CD4-positive, alpha-beta memory T cell (primary cell): ENCODE data around the gene RABL6. TPM values are rescaled to one million over a fixed set of nuclear protein-coding genes. Genes with fewer than 3 reads are reported as not detected.

ENCODE experiments used
- CTCF ChIA-PET: fragments of 350-600 bp; sonication (Branson Sonifier 250); formaldehyde crosslinking; loops from one replicate; lab custom pipeline; 2021; ENCODE audit warnings: inconsistent platforms; ENCODE audit not compliant: partially characterized antibody; lab: Charles Lee
- POLR2A ChIA-PET: fragments of 350-600 bp; sonication (Branson Sonifier 250); formaldehyde crosslinking; loops from one replicate; lab custom pipeline; 2021; ENCODE audit not compliant: partially characterized antibody; lab: Charles Lee
- DNase-seq, 5 donors: peaks; one replicate each; pipeline versions ENCODE4 v3.0.0 to v3.0.0-alpha.2; 2020 to 2022; ENCODE audit warnings: mixed read lengths in 1 of 5
- H3K27ac ChIP-seq: one replicate; pipeline ENCODE4 v1.7.0; 2013; ENCODE audit warnings: low read depth, low read length
- H3K27me3 ChIP-seq: 2 replicates; pipeline ENCODE4 v1.7.0; 2013; ENCODE audit warnings: mild to moderate bottlenecking, low read length, moderate library complexity; ENCODE audit not compliant: insufficient read depth
- H3K36me3 ChIP-seq: 2 replicates; pipeline ENCODE4 v1.7.0; 2013; ENCODE audit warnings: mild to moderate bottlenecking, low read length, moderate library complexity; ENCODE audit not compliant: insufficient read depth
- H3K4me1 ChIP-seq: 2 replicates; pipeline ENCODE4 v1.7.0; 2013; ENCODE audit warnings: mild to moderate bottlenecking, low read length, moderate library complexity; ENCODE audit not compliant: insufficient read depth
- H3K4me3 ChIP-seq, 2 donors: one replicate each; pipeline ENCODE4 v1.7.0; 2013; ENCODE audit warnings: low read length in 2 of 2, mild to moderate bottlenecking in 1 of 2
- H3K9me3 ChIP-seq, 2 donors: one replicate each; pipeline ENCODE4 v1.7.0; 2013; ENCODE audit warnings: low read length in 2 of 2, control low read depth in 1 of 2; ENCODE audit not compliant: control insufficient read depth in 1 of 2
- H3K27ac Mint-ChIP-seq, 7 donors: one replicate each; pipeline ENCODE4 v1.8.0; 2020 to 2021; ENCODE audit warnings: mixed read lengths in 7 of 7, mild to moderate bottlenecking in 6 of 7, inconsistent platforms in 3 of 7, moderate library complexity in 3 of 7
- H3K27me3 Mint-ChIP-seq, 2 donors: one replicate each; pipeline ENCODE4 v1.8.0; 2020 to 2021; ENCODE audit warnings: mixed read lengths in 2 of 2
- H3K36me3 Mint-ChIP-seq, 2 donors: one replicate each; pipeline ENCODE4 v1.8.0; 2020 to 2021; ENCODE audit warnings: mixed read lengths in 2 of 2, inconsistent platforms in 1 of 2, mild to moderate bottlenecking in 1 of 2
- H3K4me1 Mint-ChIP-seq, 4 donors: one replicate each; pipeline ENCODE4 v1.8.0; 2020 to 2021; ENCODE audit warnings: mixed read lengths in 4 of 4, mild to moderate bottlenecking in 1 of 4
- H3K4me3 Mint-ChIP-seq, 8 donors: one replicate each; pipeline ENCODE4 v1.8.0; 2020 to 2021; ENCODE audit warnings: mixed read lengths in 8 of 8, mild to moderate bottlenecking in 7 of 8, moderate library complexity in 6 of 8, inconsistent platforms in 3 of 8
- H3K9me3 Mint-ChIP-seq, 8 donors: one replicate each; pipeline ENCODE4 v1.8.0; 2020 to 2021; ENCODE audit warnings: mixed read lengths in 8 of 8, mild to moderate bottlenecking in 5 of 8, inconsistent platforms in 3 of 8, moderate library complexity in 1 of 8
- intact Hi-C: fragments of 100-400 bp; cut with micrococcal nuclease; formaldehyde crosslinking; loops from one replicate; pipeline ENCODE4 v1.15.1; 2023
- polyA plus RNA-seq, 2 donors: library from polyadenylated mRNA; unstranded; fragments of 300-500 nt; fragmentation: Illumina TruSeq; gene quantifications; one replicate each; pipeline ENCODE4 v1.2.3, GENCODE V29; 2021
- total RNA-seq, 2 experiments: library from RNA; stranded (reverse); gene quantifications; one replicate each; pipeline ENCODE4 v1.2.3, GENCODE V29; 2021

RABL6 gene
- total and polyA plus RNA-seq, 4 experiments from 2014 or later: 5.1 to 70.9 (median 41.6) TPM

GRCh38 chr9:136821826-136822544 lies 14.2 kb downstream of the RABL6 start:
- Histone ChIP-seq H3K27ac (no peak overlapping the region), H3K36me3 (no peaks in the 10 kb centered on the region), H3K4me3 (no peak overlapping the region), H3K27me3 (no peaks in the 10 kb centered on the region), H3K4me1 (no peaks in the 10 kb centered on the region), H3K9me3 (no peaks in the 10 kb centered on the region)
- POLR2A ChIA-PET: no interaction called here
- no peak for DNase-seq
- Mint-ChIP-seq H3K36me3 (peaks cover 3 to 11% of the 10 kb centered on the region in 2 donors), H3K27me3 (no peaks in the 10 kb centered on the region), H3K4me3 (no peak overlapping the region), H3K4me1 (peaks cover 2 to 12% (median 5%) of the 10 kb centered on the region in 4 donors), H3K9me3 (no peaks in the 10 kb centered on the region), H3K27ac (no peak overlapping the region)
- intact Hi-C loops: no loop called here
- CTCF ChIA-PET: interaction anchor here (1.3 kb wide), 1 partner anchor 214 kb away, joined by 3 read pairs; no protein-coding TSS in a partner anchor

- Histone ChIP-seq H3K4me3 (no peak overlapping the region), H3K4me1 (no peaks in the 10 kb centered on the region), H3K9me3 (no peaks in the 10 kb centered on the region), H3K27ac (no peak overlapping the region), H3K27me3 (no peaks in the 10 kb centered on the region), H3K36me3 (no peaks in the 10 kb centered on the region)
- H3K36me3 Mint-ChIP-seq: peaks cover 3 to 9% of the 10 kb centered on the region in 2 donors
- no peak overlapping the region for H3K27ac Mint-ChIP-seq
- no peaks in the 10 kb centered on the region for H3K27me3 Mint-ChIP-seq
- peak in 1 of 5 donors; percentile 21 for DNase-seq
- CTCF ChIA-PET: interaction anchor here (0.6 to 1.3 kb wide), 2 partner anchors 89 to 212 kb away, joined by 3 read pairs; no protein-coding TSS in a partner anchor
- peaks cover 0 to 12% (median 4%) of the 10 kb centered on the region in 4 donors for H3K4me1 Mint-ChIP-seq
- H3K4me3 Mint-ChIP-seq: no peak overlapping the region
- no peaks in the 10 kb centered on the region for H3K9me3 Mint-ChIP-seq
- intact Hi-C loops: no loop called here
- POLR2A ChIA-PET: interaction anchor here (1.0 to 1.3 kb wide), 3 partner anchors 11 to 16 kb away, joined by 3 to 4 read pairs (median 3); partner anchors contain the start of gene RABL6
Observed at GRCh38 chr9:136823136-136824046, 15.6 kb downstream of the RABL6 start.

- no peaks in the 10 kb centered on the region for H3K9me3 Mint-ChIP-seq
- Histone ChIP-seq H3K4me1 (no peaks in the 10 kb centered on the region), H3K9me3 (no peaks in the 10 kb centered on the region), H3K27me3 (no peaks in the 10 kb centered on the region), H3K4me3 (no peak overlapping the region), H3K27ac (no peak overlapping the region), H3K36me3 (peaks cover 7% of the 10 kb centered on the region)
- no peak overlapping the region for H3K27ac Mint-ChIP-seq
- intact Hi-C loops: no loop called here
- H3K4me1 Mint-ChIP-seq: peaks cover 0 to 8% (median 2%) of the 10 kb centered on the region in 4 donors
- POLR2A ChIA-PET: interaction anchor here (1.3 kb wide), 1 partner anchor 17 kb away, joined by 4 read pairs; the partner anchor contains the start of gene RABL6
- H3K27me3 Mint-ChIP-seq: no peaks in the 10 kb centered on the region
- H3K36me3 Mint-ChIP-seq: peaks cover 3 to 15% of the 10 kb centered on the region in 2 donors
- CTCF ChIA-PET: no interaction called here
- H3K4me3 Mint-ChIP-seq: peak overlapping the region in 1 of 8 donors; percentile 10
- DNase-seq: peak in 1 of 5 donors; percentile 16
Observed at GRCh38 chr9:136824496-136825225, 16.9 kb downstream of the RABL6 start.

GRCh38 chr9:136825295-136826187 lies 17.8 kb downstream of the RABL6 start:
- no peak overlapping the region for H3K4me3 Mint-ChIP-seq
- H3K27ac Mint-ChIP-seq: no peak overlapping the region
- H3K36me3 ChIP-seq: peaks cover 14% of the 10 kb centered on the region
- no peak overlapping the region for H3K4me3 ChIP-seq
- H3K27me3 ChIP-seq: no peaks in the 10 kb centered on the region
- intact Hi-C loops: no loop called here
- H3K4me1 Mint-ChIP-seq: peaks cover 0 to 6% (median 2%) of the 10 kb centered on the region in 4 donors
- ChIA-PET POLR2A (no interaction called here), CTCF (no interaction called here)
- H3K27ac ChIP-seq: no peak overlapping the region
- no peaks in the 10 kb centered on the region for H3K4me1 ChIP-seq
- no peaks in the 10 kb centered on the region for H3K9me3 Mint-ChIP-seq
- H3K36me3 Mint-ChIP-seq: peaks cover 3 to 17% of the 10 kb centered on the region in 2 donors
- no peaks in the 10 kb centered on the region for H3K27me3 Mint-ChIP-seq
- DNase-seq: peak in 1 of 5 donors; percentile 35
- no peaks in the 10 kb centered on the region for H3K9me3 ChIP-seq

DNA sequence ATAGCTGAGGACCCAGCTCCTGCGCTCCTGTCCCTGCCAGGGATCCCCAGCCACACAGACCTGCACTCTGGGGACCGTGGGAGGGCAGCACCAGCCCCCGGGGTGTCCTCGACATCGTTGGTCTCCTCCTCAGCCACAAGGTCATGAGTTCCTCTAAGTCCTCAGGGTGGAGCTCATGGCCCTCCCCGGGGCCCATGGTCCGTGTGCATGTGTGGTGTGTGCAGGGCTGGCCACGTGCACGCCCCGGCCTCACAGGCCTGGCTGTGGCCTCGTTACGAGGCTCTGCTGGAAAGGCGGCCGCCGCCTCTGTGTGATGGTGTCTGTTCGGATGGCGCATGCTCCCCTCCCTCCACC lies 18.4 kb downstream of the RABL6 start:
- Histone ChIP-seq H3K27me3 (no peaks in the 10 kb centered on the region), H3K9me3 (no peaks in the 10 kb centered on the region), H3K27ac (no peak overlapping the region), H3K4me3 (no peak overlapping the region), H3K36me3 (peaks cover 14% of the 10 kb centered on the region), H3K4me1 (no peaks in the 10 kb centered on the region)
- ChIA-PET POLR2A (no interaction called here), CTCF (no interaction called here)
- H3K4me3 Mint-ChIP-seq: no peak overlapping the region
- DNase-seq: peak in 1 of 5 donors; percentile 12
- intact Hi-C loops: no loop called here
- no peaks in the 10 kb centered on the region for H3K9me3 Mint-ChIP-seq
- no peak overlapping the region for H3K27ac Mint-ChIP-seq
- H3K36me3 Mint-ChIP-seq: peaks cover 3 to 20% of the 10 kb centered on the region in 2 donors
- H3K27me3 Mint-ChIP-seq: no peaks in the 10 kb centered on the region
- H3K4me1 Mint-ChIP-seq: no peaks in the 10 kb centered on the region

DNA sequence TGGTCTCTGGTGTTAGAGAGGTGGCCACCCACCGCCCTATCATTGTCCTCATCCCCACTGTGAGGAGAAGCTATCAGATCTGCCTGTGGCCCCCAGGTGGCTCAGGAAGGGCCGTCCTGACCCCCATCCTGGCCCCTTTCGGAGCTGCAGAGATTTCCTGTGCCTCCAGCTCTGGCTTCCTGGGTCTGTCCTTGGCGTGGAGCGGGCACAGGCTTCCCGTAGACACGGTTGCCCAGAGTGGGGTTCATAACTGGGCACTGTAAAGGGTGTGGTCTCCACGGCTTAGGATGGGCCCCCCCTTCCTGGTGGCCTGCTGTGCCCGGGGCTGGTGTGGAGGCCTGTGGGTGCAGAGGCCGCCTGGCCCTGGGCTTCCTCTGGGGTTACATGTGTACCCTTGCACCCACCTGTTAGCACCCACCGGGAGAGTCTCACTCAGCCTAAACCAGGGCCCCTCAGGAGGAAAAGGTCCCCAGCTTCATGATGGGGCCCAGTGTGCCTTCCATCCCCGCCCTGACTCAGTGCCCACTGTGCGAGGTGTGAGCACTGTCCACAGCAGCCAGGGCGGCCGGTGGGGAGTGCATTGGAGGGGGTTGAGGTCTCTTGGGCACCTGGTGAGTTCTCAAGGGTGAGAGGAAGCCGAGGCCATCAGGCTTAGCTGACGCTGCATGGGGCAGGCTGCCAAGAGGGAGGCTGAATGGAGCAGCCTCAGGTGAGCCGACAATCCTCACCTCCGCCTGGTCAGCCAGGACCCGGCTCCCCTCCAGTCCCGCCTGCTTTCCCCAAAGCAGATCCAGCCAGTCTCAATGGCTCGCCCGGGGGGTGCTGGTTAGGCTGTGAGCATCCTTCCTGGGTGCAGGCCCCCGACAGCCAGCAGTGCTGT lies 19.2 kb downstream of the RABL6 start:
- Mint-ChIP-seq H3K9me3 (no peaks in the 10 kb centered on the region), H3K27ac (no peak overlapping the region), H3K4me1 (no peaks in the 10 kb centered on the region), H3K36me3 (peaks cover 3 to 22% of the 10 kb centered on the region in 2 donors), H3K4me3 (no peak overlapping the region), H3K27me3 (no peaks in the 10 kb centered on the region)
- no peaks in the 10 kb centered on the region for H3K27me3 ChIP-seq
- H3K27ac ChIP-seq: no peak overlapping the region
- peaks cover 15% of the 10 kb centered on the region for H3K36me3 ChIP-seq
- H3K9me3 ChIP-seq: no peaks in the 10 kb centered on the region
- peak in 1 of 5 donors; percentile 22 for DNase-seq
- H3K4me1 ChIP-seq: no peaks in the 10 kb centered on the region
- CTCF ChIA-PET: no interaction called here
- H3K4me3 ChIP-seq: no peak overlapping the region
- intact Hi-C loops: no loop called here
- POLR2A ChIA-PET: no interaction called here
